HG02798 (cell line): ENCODE results near the gene ATP10A.
"Not testable (repeated sequence)": the region's sequence is repeated elsewhere in the genome, so short reads cannot be mapped to it uniquely, and the experiment has no call there.

Source experiments
- ATAC-seq: cut with Tn5 transposase; IDR thresholded peaks from one replicate; pipeline ENCODE4 v1.9.1; 2021; ENCODE audit warnings: mild to moderate bottlenecking; ENCODE audit not compliant: unreplicated experiment, poor library complexity

The ATP10A gene

GRCh38 chr15:25780479-25781255 lies 82.5 kb downstream of the ATP10A start:
- ATAC-seq, result no peak

- no peak for ATAC-seq
These were observed 85.0 kb downstream of the ATP10A start for GRCh38 chr15:25778161-25778560.

- no peak for ATAC-seq
These were observed 86.1 kb downstream of the ATP10A start for GRCh38 chr15:25777037-25777436.

- ATAC-seq, result no peak
These were observed 86.9 kb downstream of the ATP10A start for GRCh38 chr15:25776071-25776746.

- ATAC-seq, result peak; percentile 71
These were observed 87.7 kb downstream of the ATP10A start for GRCh38 chr15:25775317-25775912.

GRCh38 chr15:25774871-25775270 lies 88.3 kb downstream of the ATP10A start:
- no peak for ATAC-seq

- ATAC-seq, result no peak
These were observed 89.9 kb downstream of the ATP10A start for GRCh38 chr15:25773248-25773647.

GRCh38 chr15:25772500-25772899 lies 90.6 kb downstream of the ATP10A start:
- no peak for ATAC-seq

GRCh38 chr15:25771736-25772135 lies 91.4 kb downstream of the ATP10A start:
- ATAC-seq, result not testable (repeated sequence)

- ATAC-seq, result no peak
These were observed 91.8 kb downstream of the ATP10A start for GRCh38 chr15:25771338-25771706.

- no peak for ATAC-seq
These were observed 92.3 kb downstream of the ATP10A start for GRCh38 chr15:25770618-25771337.

GRCh38 chr15:25770031-25770430 lies 93.1 kb downstream of the ATP10A start:
- ATAC-seq, result no peak

- no peak for ATAC-seq
These were observed 94.9 kb downstream of the ATP10A start for GRCh38 chr15:25768271-25768670.

- ATAC-seq, result no peak
These were observed 95.6 kb downstream of the ATP10A start for GRCh38 chr15:25767356-25768151.

- no peak for ATAC-seq
These were observed 96.7 kb downstream of the ATP10A start for GRCh38 chr15:25766417-25766816.

GRCh38 chr15:25764980-25765735 lies 98.0 kb downstream of the ATP10A start:
- ATAC-seq, result no peak

- no peak for ATAC-seq
These were observed 99.2 kb downstream of the ATP10A start for GRCh38 chr15:25763954-25764353.

GRCh38 chr15:25763331-25763751 lies 99.8 kb downstream of the ATP10A start:
- ATAC-seq, result no peak

- ATAC-seq, result no peak
These were observed 101.0 kb downstream of the ATP10A start for GRCh38 chr15:25761971-25762662.
